HG02678 (cell line): ENCODE results near the gene CSDE1.

Source experiments
- ATAC-seq: cut with Tn5 transposase; IDR thresholded peaks from one replicate; pipeline ENCODE4 v1.9.1; 2021; ENCODE audit warnings: mild to moderate bottlenecking, moderate library complexity; ENCODE audit not compliant: unreplicated experiment

CSDE1 gene

DNA sequence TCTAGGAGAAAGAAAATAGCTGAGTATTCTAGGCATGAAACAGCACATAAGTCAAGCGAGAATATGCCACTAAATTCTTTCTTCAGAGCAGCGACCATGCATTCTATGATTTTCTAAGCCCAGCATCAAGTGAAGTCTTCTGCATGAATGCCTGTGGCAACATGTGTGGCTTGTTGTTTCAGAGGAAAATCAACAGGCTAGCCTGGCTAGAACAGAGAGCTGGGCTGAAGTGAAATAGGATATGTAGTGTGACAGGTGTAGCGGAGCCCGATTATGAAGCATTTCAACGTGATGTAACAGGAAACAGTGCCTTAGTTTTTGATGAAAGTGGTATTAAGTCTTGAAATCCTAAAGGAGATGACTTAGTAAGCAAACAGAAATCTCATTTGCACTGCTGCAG is 7.0 kb downstream of the CSDE1 start:
- no peak for ATAC-seq

DNA sequence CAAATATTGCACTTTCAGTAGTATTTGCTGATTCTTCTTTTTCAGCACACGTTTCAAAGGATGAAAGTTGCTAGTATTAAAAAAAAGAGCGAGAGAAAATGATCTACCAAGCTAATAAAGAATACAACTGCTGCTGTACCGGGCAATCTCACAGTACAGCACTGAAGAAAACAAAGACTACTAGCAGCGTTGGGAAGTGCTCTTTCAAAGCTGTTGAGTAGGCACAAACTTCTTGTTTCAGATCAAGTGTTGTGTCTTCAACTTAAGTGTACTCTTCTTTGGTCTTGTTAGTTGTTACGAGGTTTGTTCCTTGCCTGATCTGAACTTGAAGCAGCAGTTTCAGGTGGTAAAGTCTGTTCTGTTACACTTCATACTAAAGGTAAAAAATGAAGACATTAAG is 7.9 kb downstream of the CSDE1 start:
- ATAC-seq = no peak

DNA sequence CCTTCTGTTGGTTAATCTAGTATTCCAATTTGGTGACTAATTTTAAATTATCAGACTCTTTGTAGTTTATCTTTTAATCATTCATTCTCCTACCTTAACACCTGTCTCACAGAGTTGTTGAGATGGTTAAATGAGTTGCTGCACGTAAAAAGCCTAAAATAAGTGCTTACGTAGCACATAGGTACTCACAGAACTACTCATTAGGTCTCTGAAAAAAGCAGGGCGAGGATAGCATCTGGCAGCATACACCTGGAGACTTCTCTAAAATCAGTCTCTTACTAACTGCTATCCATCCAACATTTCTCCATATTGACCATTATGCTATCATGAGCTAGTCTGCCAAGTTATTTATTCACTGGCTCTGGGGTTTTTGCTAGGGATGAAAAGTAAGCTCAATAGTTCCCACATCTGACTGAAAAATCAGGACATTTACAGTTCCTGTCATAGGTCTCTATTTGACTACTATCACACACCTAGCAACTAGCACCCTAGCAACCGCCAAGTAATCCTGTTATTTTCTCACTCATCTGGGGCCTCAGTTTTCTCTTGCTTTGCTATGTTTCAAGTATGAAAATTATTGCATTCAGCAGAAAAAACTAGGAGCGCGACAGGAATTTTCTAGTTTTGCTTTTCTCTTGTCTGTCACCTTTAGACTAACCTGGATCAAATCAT is 11.2 kb downstream of the CSDE1 start:
- no peak for ATAC-seq

DNA sequence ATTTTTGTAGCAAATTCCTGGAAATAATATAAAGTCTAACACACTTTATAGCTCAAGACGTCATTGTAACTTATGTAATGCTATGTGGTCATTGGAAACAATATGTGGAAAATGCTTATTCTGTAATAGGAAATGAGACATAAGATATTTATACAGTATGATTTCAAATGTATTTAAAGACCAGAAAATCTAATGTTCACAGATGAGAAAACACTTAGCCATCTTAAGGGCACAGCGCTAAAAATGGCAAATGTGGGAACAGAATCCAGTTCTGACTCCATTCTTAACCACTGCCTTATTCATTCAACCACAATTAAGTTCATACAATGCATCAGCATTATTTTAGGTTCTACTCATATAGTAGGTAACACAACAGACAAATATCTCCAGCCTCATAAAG is 12.5 kb downstream of the CSDE1 start:
- ATAC-seq = no peak

DNA sequence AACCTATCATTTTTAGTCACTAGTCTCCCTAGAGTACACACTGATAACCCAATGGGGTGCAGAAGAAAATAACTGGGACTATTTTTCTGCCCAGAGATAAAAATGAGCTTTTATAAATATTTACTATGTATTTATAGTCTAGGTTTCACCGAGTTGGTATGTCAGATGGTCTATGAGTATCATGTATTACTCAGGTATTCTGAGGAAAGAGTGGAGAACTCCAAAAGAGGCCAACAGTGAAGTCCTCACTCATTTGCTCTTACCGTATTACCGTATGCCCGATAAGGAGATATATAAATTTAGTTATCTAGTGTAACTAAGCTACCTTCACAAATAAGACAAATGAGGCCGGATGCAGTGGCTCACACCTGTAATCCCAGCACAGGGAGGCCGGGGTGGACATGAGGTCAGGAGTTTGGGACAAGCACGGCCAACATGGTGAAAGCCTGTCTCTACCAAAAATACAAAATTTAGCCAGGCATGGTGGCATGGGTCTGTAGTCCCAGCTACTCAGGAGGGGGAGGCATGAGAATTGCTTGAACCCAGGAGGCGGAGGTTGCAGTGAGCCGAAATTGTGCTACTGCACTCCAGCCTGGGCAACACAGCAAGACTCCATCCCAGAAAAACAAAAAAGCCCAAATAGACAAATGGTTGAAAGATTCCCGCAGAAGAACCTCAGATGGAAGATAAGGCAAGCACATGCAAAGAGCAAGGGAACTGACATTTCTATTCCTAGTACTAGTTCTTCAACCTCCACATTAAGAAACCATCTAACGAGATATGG is 15.6 kb downstream of the CSDE1 start:
- no peak for ATAC-seq

DNA sequence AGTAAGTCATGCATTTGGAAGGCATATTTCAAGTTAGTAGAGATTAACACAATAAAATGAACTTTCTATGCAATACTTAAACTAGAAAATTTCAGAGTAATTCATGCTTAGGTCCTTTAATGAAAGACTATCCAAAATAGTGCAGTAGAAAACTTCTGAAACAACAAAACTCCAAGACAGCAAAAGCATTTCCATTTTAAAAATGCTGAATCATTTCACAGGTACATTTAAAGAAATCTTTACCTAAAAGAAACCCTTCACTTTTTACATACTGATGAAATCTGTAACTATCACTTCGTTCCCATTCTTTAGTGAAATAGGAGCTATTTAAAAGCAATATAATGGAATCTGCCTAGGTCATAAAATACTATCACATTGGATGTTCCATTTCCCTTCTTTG is 17.5 kb downstream of the CSDE1 start:
- no peak for ATAC-seq

- ATAC-seq = no peak
Measured at GRCh38 chr1:114737314-114737849, 20.4 kb downstream of the CSDE1 start.

DNA sequence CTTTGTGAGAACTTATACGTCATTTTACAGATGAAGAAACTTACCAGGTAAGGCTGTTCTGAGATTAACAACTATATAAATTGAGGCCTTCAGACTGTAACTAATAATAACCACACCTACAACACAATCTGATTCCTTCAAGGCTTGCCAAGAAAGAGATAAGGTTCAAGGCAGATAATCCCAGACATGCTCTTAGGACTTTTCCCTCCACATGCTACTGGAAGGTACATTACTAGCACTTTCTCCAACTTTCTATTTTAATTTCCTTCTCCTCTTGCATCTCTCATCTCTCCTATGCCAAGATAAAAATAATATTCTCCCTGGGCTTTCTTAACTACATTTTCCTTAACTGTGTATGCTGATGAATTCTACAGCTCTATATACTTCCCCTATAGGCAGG is 22.3 kb downstream of the CSDE1 start:
- no peak for ATAC-seq

DNA sequence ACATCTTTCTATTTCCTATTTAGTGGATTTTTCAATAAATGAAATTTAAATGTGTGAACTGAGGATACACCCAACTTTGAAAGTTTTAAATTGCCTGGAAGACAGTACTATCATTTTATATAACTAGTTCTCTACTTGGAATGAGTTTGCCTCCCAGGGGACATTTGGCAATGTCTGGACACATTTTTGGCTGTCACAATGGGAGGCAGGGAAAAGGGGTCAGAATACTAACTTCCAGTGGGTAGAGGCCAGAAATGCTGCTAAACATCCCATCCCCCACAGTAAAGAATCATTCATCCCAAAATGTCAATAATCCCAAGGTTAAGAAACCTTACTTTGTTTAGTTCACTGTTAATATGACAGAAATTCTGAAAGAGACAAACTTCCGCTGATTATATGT is 28.0 kb downstream of the CSDE1 start:
- ATAC-seq = no peak

- ATAC-seq = no peak
Measured at GRCh38 chr1:114728553-114728952, 29.2 kb downstream of the CSDE1 start.

- no peak for ATAC-seq
Measured at GRCh38 chr1:114725230-114725629, 32.6 kb downstream of the CSDE1 start.

- ATAC-seq = no peak
Measured at GRCh38 chr1:114723915-114724314, 33.9 kb downstream of the CSDE1 start.

DNA sequence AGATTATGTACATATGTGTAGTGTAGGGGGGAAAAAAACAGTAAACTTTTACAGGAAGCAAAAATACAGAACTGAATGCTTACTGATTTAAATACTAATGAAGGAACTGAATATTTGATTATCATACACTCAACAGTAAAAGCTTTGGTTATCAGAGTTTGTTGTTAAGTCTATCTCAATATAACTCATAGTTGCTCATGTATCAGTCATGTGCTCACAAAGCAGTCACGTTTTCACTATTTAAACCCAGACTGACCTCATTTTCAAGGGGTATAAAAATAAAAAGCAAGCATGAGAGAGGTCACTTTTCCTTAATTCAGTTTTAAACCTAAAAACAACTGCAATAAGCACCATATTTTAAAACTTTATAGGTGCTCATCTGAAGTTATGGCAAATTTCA is 34.3 kb downstream of the CSDE1 start:
- no peak for ATAC-seq

GRCh38 chr1:114720492-114720891 is 37.3 kb downstream of the CSDE1 start:
- no peak for ATAC-seq

DNA sequence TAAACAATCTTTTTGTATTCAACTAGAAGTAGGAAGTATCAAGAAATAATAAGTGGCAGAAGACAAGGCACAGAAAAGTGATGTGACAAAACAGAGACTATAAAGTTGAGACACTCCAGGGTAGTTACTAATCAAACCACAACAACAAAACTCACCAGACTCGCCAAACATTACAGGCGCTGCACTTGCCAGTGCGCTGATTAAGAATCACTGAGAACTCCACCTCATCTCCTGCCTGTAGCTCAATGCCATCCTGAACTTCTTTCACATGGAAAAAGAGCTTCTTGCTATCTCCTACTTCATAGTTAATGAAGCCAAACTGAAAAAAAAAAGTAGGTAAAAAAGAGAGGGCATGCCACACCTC is 38.4 kb downstream of the CSDE1 start:
- no peak for ATAC-seq

GRCh38 chr1:114718661-114719423 is 38.9 kb downstream of the CSDE1 start:
- no peak for ATAC-seq

- peak; percentile 96 for ATAC-seq
Measured at GRCh38 chr1:114716304-114717170, 41.2 kb downstream of the CSDE1 start, which contains the start of gene NRAS. Gene NRAS, minus strand, starts transcription at chr1:114716771. Its CDS starts 611 bp downstream, at chr1:114716160.

DNA sequence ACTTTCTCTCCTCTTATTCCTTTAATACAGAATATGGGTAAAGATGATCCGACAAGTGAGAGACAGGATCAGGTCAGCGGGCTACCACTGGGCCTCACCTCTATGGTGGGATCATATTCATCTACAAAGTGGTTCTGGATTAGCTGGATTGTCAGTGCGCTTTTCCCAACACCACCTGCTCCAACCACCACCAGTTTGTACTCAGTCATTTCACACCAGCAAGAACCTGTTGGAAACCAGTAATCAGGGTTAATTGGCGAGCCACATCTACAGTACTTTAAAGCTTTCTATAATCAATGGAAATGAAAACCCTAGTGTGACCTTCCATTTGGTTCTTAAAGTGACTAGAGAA is 41.9 kb downstream of the CSDE1 start:
- no peak for ATAC-seq

DNA sequence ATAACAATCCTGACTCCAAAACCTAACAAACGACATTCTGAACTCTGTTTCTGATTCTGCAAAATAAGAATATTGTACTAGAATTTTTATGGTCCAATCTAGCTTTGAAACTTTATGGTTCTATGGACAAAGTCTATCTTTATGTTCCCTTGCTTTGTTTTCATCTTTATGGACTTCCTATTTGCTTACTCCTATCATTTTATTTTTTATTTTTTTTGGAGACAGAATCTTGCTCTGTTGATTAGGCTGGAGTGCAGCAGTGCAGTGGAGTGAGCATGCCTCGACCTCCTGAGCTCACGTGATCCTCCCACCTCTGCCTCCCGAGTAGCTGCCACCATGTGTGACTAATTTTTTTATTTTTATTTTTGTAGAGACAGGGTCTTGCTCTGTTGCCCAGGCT is 44.8 kb downstream of the CSDE1 start:
- no peak for ATAC-seq

GRCh38 chr1:114710360-114710759 is 47.4 kb downstream of the CSDE1 start:
- ATAC-seq = no peak

- ATAC-seq = no peak
Measured at GRCh38 chr1:114707604-114708003, 50.2 kb downstream of the CSDE1 start.
